Measurements from ENCODE around the gene RPL15.

Gene RPL15

DNA sequence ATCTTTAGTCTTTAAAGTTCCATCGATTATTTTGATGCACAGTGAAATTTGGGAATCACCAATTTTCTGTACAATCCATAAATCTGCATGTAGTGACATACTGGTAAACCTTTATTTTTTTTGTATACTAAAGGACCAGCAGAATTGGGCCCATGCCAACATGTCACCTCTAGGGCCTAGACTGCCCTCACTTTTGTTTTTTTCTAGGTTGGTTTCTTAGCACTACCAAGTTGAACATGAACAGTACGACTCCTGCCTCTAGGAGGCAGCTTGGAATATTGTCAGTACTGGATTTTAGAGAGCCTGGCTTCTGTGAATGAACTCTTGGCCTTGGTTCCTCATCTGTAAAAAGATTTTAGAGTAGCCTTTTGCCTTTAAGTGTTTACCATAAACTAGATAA is 32.5 kb upstream of the RPL15 start:
- no peak for DNase-seq (ENCODE audit: low read depth in 1 of 2, low spot score in 1 of 2)
- TF ChIP-seq, protein P1, sequence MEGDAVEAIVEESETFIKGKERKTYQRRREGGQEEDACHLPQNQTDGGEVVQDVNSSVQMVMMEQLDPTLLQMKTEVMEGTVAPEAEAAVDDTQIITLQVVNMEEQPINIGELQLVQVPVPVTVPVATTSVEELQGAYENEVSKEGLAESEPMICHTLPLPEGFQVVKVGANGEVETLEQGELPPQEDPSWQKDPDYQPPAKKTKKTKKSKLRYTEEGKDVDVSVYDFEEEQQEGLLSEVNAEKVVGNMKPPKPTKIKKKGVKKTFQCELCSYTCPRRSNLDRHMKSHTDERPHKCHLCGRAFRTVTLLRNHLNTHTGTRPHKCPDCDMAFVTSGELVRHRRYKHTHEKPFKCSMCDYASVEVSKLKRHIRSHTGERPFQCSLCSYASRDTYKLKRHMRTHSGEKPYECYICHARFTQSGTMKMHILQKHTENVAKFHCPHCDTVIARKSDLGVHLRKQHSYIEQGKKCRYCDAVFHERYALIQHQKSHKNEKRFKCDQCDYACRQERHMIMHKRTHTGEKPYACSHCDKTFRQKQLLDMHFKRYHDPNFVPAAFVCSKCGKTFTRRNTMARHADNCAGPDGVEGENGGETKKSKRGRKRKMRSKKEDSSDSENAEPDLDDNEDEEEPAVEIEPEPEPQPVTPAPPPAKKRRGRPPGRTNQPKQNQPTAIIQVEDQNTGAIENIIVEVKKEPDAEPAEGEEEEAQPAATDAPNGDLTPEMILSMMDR (IDR thresholded peaks at IDR 0.05; ENCODE audit: insufficient read depth, low read length) = no peak
- TF ChIP-seq, protein P2, sequence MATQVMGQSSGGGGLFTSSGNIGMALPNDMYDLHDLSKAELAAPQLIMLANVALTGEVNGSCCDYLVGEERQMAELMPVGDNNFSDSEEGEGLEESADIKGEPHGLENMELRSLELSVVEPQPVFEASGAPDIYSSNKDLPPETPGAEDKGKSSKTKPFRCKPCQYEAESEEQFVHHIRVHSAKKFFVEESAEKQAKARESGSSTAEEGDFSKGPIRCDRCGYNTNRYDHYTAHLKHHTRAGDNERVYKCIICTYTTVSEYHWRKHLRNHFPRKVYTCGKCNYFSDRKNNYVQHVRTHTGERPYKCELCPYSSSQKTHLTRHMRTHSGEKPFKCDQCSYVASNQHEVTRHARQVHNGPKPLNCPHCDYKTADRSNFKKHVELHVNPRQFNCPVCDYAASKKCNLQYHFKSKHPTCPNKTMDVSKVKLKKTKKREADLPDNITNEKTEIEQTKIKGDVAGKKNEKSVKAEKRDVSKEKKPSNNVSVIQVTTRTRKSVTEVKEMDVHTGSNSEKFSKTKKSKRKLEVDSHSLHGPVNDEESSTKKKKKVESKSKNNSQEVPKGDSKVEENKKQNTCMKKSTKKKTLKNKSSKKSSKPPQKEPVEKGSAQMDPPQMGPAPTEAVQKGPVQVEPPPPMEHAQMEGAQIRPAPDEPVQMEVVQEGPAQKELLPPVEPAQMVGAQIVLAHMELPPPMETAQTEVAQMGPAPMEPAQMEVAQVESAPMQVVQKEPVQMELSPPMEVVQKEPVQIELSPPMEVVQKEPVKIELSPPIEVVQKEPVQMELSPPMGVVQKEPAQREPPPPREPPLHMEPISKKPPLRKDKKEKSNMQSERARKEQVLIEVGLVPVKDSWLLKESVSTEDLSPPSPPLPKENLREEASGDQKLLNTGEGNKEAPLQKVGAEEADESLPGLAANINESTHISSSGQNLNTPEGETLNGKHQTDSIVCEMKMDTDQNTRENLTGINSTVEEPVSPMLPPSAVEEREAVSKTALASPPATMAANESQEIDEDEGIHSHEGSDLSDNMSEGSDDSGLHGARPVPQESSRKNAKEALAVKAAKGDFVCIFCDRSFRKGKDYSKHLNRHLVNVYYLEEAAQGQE (IDR thresholded peaks at IDR 0.05; ENCODE audit: insufficient replicate concordance, low read depth) = no peak
- TF ChIP-seq SPI1 (IDR thresholded peaks at IDR 0.05; ENCODE audit: borderline replicate concordance, low read depth) (no peak), POLR2AphosphoS5 (IDR thresholded peaks at IDR 0.05; ENCODE audit: low read depth) (no peak), GABPA (IDR thresholded peaks at IDR 0.05; ENCODE audit: low read depth) (no peak)
- H3K27ac ChIP-seq (replicated peaks) = no peak overlapping the region
- H3K27me3 ChIP-seq (ENCODE audit: insufficient read depth, poor library complexity, severe bottlenecking) = no peaks in the 10 kb centered on the region
- H3K4me3 ChIP-seq (replicated peaks; ENCODE audit: insufficient read depth, low read length) = no peak overlapping the region

DNA sequence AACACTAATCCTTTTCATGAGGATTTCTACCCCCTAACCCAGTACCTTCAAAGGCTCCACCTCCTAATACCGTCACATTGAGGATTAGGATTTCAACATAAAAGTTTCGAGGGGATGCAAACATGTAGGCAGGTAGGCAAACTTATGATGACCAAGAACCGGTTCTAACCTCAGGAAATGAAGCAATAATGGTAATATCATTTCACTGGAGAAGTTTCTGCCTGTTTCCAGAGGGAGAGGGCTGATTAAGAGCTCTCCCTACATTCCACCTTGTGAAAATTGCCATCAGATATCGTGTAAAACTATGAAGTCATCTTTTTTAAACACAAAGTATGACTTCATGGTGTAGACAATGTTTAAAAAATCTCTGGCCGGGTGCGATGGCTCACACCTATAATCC is 31.7 kb upstream of the RPL15 start:
- no peak for TF ChIP-seq GABPA (IDR thresholded peaks at IDR 0.05; ENCODE audit: low read depth)
- TF ChIP-seq POLR2AphosphoS5 (IDR thresholded peaks at IDR 0.05; ENCODE audit: low read depth) = no peak
- TF ChIP-seq, protein P2 (IDR thresholded peaks at IDR 0.05; ENCODE audit: insufficient replicate concordance, low read depth) = no peak
- no peak for TF ChIP-seq SPI1 (IDR thresholded peaks at IDR 0.05; ENCODE audit: borderline replicate concordance, low read depth)
- TF ChIP-seq, protein P1 (IDR thresholded peaks at IDR 0.05; ENCODE audit: insufficient read depth, low read length) = no peak
- no peak for DNase-seq (ENCODE audit: low read depth in 1 of 2, low spot score in 1 of 2)
- Histone ChIP-seq H3K27me3 (ENCODE audit: insufficient read depth, poor library complexity, severe bottlenecking) (no peaks in the 10 kb centered on the region), H3K27ac (replicated peaks) (no peak overlapping the region), H3K4me3 (replicated peaks; ENCODE audit: insufficient read depth, low read length) (no peak overlapping the region)

DNA sequence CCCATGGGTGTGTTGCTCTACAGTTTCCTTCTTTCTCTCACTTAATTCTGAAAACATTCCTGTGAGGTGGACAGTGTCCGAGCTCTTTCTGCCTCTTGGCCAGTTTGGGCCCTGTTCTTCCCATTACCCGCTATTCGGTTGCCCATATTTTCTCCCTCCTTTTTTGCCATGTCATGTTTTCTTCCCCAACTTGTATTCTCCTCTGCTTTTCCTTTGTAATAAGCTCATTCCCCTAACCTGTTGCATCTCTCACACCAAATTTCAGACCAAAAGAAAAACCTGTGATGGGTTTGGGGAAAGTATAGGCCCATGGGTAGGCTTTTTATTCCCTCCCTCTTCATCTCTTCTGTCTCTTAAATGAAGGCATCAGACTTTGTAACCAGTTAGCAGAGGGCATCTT is 30.6 kb upstream of the RPL15 start:
- Histone ChIP-seq H3K27ac (replicated peaks) (no peak overlapping the region), H3K4me3 (replicated peaks; ENCODE audit: insufficient read depth, low read length) (no peak overlapping the region), H3K27me3 (ENCODE audit: insufficient read depth, poor library complexity, severe bottlenecking) (no peaks in the 10 kb centered on the region)
- DNase-seq (ENCODE audit: low read depth in 1 of 2, low spot score in 1 of 2) = no peak
- TF ChIP-seq, protein P2 (IDR thresholded peaks at IDR 0.05; ENCODE audit: insufficient replicate concordance, low read depth) = no peak
- TF ChIP-seq, protein P1 (IDR thresholded peaks at IDR 0.05; ENCODE audit: insufficient read depth, low read length) = no peak
- no peak for TF ChIP-seq SPI1 (IDR thresholded peaks at IDR 0.05; ENCODE audit: borderline replicate concordance, low read depth)

Measured in HL-60 (cell line).